Osteoblast (primary cell): ENCODE data around the gene DCUN1D2. TPM values are rescaled to one million over a fixed set of nuclear protein-coding genes. Genes with fewer than 3 reads are reported as not detected.
A peak's percentile ranks its signal among the peaks of the same experiment; 100 is the strongest.

ENCODE experiments used
- DNase-seq: peaks from one replicate; pipeline ENCODE4 v3.0.0; 2011; ENCODE audit warnings: low spot score, mixed read lengths; ENCODE audit not compliant: insufficient read length; ENCODE audit errors: missing footprints
- H2AFZ ChIP-seq: 2 replicates; pipeline ENCODE4 v1.6.0; 2011; ENCODE audit warnings: mild to moderate bottlenecking, low read length
- H3K27ac ChIP-seq: 2 replicates; pipeline ENCODE4 v1.5.1; 2011; ENCODE audit warnings: mild to moderate bottlenecking, low read depth, low read length, moderate library complexity
- H3K27me3 ChIP-seq: 2 replicates; pipeline ENCODE4 v1.6.0; 2012; ENCODE audit warnings: mild to moderate bottlenecking, control low read depth, inconsistent platforms, low read length, moderate library complexity; ENCODE audit not compliant: insufficient read depth
- H3K36me3 ChIP-seq: 2 replicates; pipeline ENCODE4 v1.5.1; 2011; ENCODE audit warnings: mild to moderate bottlenecking, low read length, control low read depth, moderate library complexity; ENCODE audit not compliant: insufficient read depth
- H3K4me1 ChIP-seq: 2 replicates; pipeline ENCODE4 v1.5.1; 2011; ENCODE audit warnings: mild to moderate bottlenecking, low read length, control low read depth, moderate library complexity; ENCODE audit not compliant: insufficient read depth
- H3K4me2 ChIP-seq: 2 replicates; pipeline ENCODE4 v1.6.0; 2011; ENCODE audit warnings: mild to moderate bottlenecking, low read length; ENCODE audit not compliant: insufficient read depth
- H3K4me3 ChIP-seq: fragments of 200-600 bp; sonication (generic); 3 replicates; pipeline ENCODE4 v1.5.1; 2012; ENCODE audit warnings: mild to moderate bottlenecking, low read length, inconsistent platforms; ENCODE audit not compliant: insufficient read depth
- H3K79me2 ChIP-seq: 2 replicates; pipeline ENCODE4 v1.6.0; 2012; ENCODE audit warnings: mild to moderate bottlenecking, low read length, control low read depth, inconsistent platforms; ENCODE audit not compliant: insufficient read depth
- H3K9me3 ChIP-seq: 2 replicates; pipeline ENCODE4 v1.5.1; 2011; ENCODE audit warnings: low read depth, low read length, control low read depth
- H4K20me1 ChIP-seq: 2 replicates; pipeline ENCODE4 v1.6.0; 2012; ENCODE audit warnings: mild to moderate bottlenecking, low read length, control low read depth; ENCODE audit not compliant: insufficient read depth
- total RNA-seq: library from RNA; depleted of rRNA; stranded (reverse); fragments of >200 nt; gene quantifications from 2 replicates; pipeline ENCODE4 v1.2.3, GENCODE V29; 2012
- TF ChIP-seq, protein P1 (sequence below): IDR thresholded peaks from 2 replicates; pipeline ENCODE4 v1.5.1; 2011; ENCODE audit warnings: mild to moderate bottlenecking, low read depth, low read length, moderate library complexity; ENCODE audit errors: extremely low read depth

DCUN1D2 gene
- total RNA-seq, 1 donor: 14.8 TPM

DNA sequence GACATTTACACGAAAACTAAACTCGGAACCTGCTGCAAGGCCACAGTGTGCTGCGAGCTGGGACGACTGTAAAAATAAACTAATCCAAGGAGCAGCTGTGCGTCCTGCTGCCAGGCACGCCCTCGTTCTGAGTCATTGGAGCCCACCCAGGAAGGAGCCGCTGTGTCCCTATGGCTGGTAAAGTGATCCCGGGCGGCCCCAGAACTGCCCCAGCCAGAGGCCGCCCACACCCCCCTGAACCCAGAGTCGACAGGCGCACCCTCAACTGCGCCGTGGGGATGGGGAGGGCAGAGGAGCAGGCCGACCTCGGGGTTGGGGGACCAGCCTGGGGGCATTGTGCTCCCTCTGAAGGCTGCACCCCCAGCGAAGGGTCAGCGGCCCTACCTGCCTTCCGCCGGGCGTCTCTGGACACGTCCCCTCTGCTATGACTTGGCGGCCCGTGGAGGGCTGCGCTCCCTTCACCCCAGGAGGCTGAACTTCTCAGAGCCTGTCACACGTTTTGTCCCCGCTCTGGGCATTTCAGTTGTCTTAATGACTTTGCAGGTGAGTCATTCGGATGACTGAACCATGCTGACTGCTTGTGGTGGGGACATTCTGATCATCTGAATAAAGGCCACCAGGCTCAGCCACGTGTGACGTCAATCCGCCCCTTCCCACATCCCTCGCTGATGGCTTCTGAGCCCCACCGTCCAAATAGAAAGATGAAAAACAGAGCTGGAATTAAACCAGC lies 79.9 kb downstream of the DCUN1D2 start:
- Histone ChIP-seq H3K36me3 (no peaks in the 10 kb centered on the region), H3K9me3 (no peaks in the 10 kb centered on the region), H2AFZ (peak overlapping the region; percentile 73), H4K20me1 (no peaks in the 10 kb centered on the region), H3K27me3 (no peaks in the 10 kb centered on the region), H3K4me3 (peak overlapping the region; percentile 55), H3K27ac (peak overlapping the region; percentile 92), H3K4me2 (peak overlapping the region; percentile 83), H3K4me1 (peaks cover 27% of the 10 kb centered on the region), H3K79me2 (no peaks in the 10 kb centered on the region)
- peak; percentile 98 for DNase-seq
- TF ChIP-seq, protein P1, sequence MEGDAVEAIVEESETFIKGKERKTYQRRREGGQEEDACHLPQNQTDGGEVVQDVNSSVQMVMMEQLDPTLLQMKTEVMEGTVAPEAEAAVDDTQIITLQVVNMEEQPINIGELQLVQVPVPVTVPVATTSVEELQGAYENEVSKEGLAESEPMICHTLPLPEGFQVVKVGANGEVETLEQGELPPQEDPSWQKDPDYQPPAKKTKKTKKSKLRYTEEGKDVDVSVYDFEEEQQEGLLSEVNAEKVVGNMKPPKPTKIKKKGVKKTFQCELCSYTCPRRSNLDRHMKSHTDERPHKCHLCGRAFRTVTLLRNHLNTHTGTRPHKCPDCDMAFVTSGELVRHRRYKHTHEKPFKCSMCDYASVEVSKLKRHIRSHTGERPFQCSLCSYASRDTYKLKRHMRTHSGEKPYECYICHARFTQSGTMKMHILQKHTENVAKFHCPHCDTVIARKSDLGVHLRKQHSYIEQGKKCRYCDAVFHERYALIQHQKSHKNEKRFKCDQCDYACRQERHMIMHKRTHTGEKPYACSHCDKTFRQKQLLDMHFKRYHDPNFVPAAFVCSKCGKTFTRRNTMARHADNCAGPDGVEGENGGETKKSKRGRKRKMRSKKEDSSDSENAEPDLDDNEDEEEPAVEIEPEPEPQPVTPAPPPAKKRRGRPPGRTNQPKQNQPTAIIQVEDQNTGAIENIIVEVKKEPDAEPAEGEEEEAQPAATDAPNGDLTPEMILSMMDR: no peak

DNA sequence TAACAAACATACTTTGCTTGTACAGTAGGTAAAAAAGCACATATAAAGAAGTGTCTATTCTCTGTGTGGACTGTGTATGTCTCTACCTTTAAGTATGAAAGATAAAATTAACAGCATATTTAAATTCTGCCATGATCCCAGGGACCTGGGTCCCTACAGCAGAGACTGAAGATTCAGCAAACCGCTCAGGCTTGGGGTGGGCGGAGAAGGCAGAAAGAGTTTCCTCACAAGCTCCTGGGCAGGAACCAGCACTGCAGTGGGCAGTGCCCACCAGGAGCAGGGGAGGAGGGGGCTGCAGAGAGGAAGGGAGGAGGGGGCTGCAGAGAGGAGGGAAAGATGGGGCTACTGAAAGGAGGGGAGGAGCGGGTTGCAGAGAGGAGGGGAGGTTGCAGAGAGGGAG lies 81.9 kb downstream of the DCUN1D2 start:
- no peaks in the 10 kb centered on the region for H3K27me3 ChIP-seq
- no peak for DNase-seq
- peaks cover 21% of the 10 kb centered on the region for H3K4me1 ChIP-seq
- no peak overlapping the region for H2AFZ ChIP-seq
- no peak overlapping the region for H3K4me3 ChIP-seq
- no peak overlapping the region for H3K27ac ChIP-seq
- H4K20me1 ChIP-seq: no peaks in the 10 kb centered on the region
- TF ChIP-seq, protein P1: no peak
- no peaks in the 10 kb centered on the region for H3K9me3 ChIP-seq
- H3K36me3 ChIP-seq: no peaks in the 10 kb centered on the region
- H3K4me2 ChIP-seq: no peak overlapping the region
- H3K79me2 ChIP-seq: no peaks in the 10 kb centered on the region

DNA sequence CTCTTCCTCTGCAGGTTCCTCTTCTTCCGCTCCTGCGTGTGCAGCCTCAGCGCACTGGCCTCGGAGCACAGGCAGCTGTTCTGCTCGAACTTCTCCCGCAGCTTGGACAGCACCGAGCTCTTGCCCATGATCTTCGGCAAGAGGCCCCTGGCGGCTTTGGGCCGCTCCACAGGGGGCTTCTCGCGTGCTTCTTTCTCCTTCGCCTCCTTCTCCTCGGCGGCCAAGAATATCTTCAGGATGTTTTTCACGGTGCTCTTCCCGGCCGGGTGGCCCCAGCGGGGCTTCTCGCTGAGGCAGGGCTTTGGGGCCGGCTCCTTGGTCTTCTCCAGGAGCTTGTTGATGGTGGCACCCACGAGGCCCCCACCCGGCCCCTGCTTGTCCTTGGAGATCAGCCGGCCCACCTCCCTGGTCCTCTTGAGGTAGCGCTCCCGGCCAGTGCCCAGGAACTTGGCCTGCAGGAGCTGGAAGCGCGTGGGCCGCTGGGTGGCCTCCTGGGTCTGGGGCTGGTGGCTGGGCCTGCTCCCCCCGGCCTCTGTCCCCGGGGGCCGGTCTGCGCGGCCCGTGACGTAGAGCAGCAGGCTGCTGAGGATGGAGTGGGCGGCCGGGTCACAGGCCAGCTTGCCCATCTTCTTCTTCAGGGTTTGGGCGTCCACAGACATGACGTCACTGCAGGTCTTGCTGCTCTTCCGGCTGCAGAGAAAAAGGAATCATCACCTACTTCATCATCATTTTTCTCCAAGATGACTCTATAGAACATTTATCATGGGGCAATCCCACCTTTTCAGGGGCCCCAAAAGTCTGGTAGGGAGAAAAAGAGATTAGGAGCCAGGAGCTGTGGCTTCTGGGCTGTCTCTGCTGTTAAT lies 82.7 kb downstream of the DCUN1D2 start:
- Histone ChIP-seq H3K79me2 (no peaks in the 10 kb centered on the region), H3K4me1 (peaks cover 18% of the 10 kb centered on the region), H3K27ac (no peak overlapping the region), H3K27me3 (no peaks in the 10 kb centered on the region), H4K20me1 (no peaks in the 10 kb centered on the region), H2AFZ (no peak overlapping the region), H3K9me3 (no peaks in the 10 kb centered on the region), H3K36me3 (no peaks in the 10 kb centered on the region), H3K4me2 (no peak overlapping the region), H3K4me3 (no peak overlapping the region)
- peak; percentile 83 for DNase-seq
- TF ChIP-seq, protein P1: no peak

DNA sequence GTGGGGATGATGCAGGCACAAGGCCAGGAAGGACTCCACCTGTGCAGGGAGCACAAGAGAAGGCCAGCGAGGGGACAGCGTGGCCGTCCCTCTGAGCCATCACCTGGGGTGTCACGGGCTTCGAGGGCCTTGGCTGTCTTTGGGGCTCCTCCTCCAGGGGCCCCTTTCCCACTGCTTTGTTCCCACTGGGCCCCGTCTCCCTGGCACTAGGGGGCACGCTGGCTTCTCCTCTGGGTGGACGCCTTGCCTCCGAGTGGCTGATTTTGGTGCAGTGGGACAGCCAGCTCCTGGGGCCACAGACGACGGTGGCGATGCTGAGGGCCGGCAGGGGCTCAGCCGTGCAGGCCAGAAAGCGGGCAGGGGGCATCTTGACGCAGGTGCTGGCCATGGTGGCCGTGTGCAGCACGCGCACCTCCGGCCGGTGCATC lies 83.4 kb downstream of the DCUN1D2 start:
- no peaks in the 10 kb centered on the region for H3K27me3 ChIP-seq
- TF ChIP-seq, protein P1: no peak
- no peaks in the 10 kb centered on the region for H3K36me3 ChIP-seq
- DNase-seq: peak; percentile 72
- no peak overlapping the region for H2AFZ ChIP-seq
- no peak overlapping the region for H3K4me3 ChIP-seq
- peaks cover 18% of the 10 kb centered on the region for H3K4me1 ChIP-seq
- H3K4me2 ChIP-seq: no peak overlapping the region
- H3K79me2 ChIP-seq: no peaks in the 10 kb centered on the region
- no peak overlapping the region for H3K27ac ChIP-seq
- H3K9me3 ChIP-seq: no peaks in the 10 kb centered on the region
- no peaks in the 10 kb centered on the region for H4K20me1 ChIP-seq
